ENCODE results near the gene TNRC18. TPM values are rescaled to one million over a fixed set of nuclear protein-coding genes. Genes with fewer than 3 reads are reported as not detected.

The TNRC18 gene
- total and polyA plus RNA-seq, 2 of the 8 experiments (the other 6 are each of a cell fraction or from before 2014, with no cell fraction given), result 1.7 to 8.6 TPM

GRCh38 chr7:5356751-5357119 is 66.9 kb downstream of the TNRC18 start:
- Histone ChIP-seq H3K18ac (ENCODE audit: extremely low read depth, low read length) (no peak overlapping the region), H2BK15ac (ENCODE audit: low read length) (no peak overlapping the region), H3K27me3 (replicated peaks in 1 of 4; ENCODE audit: control insufficient read depth in 3 of 4, extremely low read depth in 1 of 4, insufficient read depth in 3 of 4, low read length in 3 of 4) (peaks cover 8 to 17% (median 14%) of the 10 kb centered on the region in 4 experiments), H4K5ac (ENCODE audit: insufficient read length, low read depth, low read length) (no peak overlapping the region), H3K4me3 (ENCODE audit: extremely low read depth in 1 of 4, insufficient read depth in 2 of 4, low read depth in 3 of 4, low read length in 4 of 4) (no peak overlapping the region), H2BK120ac (replicated peaks; ENCODE audit: low read depth, low read length) (no peak overlapping the region), H3K23me2 (ENCODE audit: low read depth, low read length) (no peaks in the 10 kb centered on the region), H2AK5ac (ENCODE audit: low read depth, low read length) (no peak overlapping the region), H3K4me2 (ENCODE audit: insufficient read depth in 1 of 2, low read depth in 2 of 2, low read length in 2 of 2) (no peak overlapping the region), H2BK5ac (ENCODE audit: low read depth, low read length) (no peak overlapping the region), H4K8ac (ENCODE audit: extremely low read depth, insufficient read depth, low read length) (no peak overlapping the region), H3K9me3 (ENCODE audit: insufficient read depth in 2 of 2, low read depth in 1 of 2, low read length in 1 of 2) (peaks cover 0 to 7% of the 10 kb centered on the region in 2 experiments; a peak in 1 of 4 replicates), H3K36me3 (ENCODE audit: control insufficient read depth in 2 of 4, insufficient read depth in 4 of 4, low read length in 3 of 4) (no peaks in the 10 kb centered on the region), H3K56ac (replicated peaks; ENCODE audit: insufficient read length, low read depth, low read length) (no peak overlapping the region), H3K4ac (replicated peaks; ENCODE audit: insufficient read length, low read depth, low read length) (no peak overlapping the region), H4K20me1 (replicated peaks in 1 of 2; ENCODE audit: control insufficient read depth in 1 of 2, insufficient read depth in 2 of 2, low read length in 2 of 2) (peaks cover 5 to 6% of the 10 kb centered on the region in 2 experiments), H2BK20ac (ENCODE audit: low read length) (no peak overlapping the region), H3K79me1 (ENCODE audit: low read depth, low read length) (no peaks in the 10 kb centered on the region; the same call in 1 of the 2 replicates), H2BK12ac (ENCODE audit: low read depth, low read length) (no peak overlapping the region; the same call in 1 of the 2 replicates), H3K79me2 (ENCODE audit: control insufficient read depth in 1 of 2, insufficient read depth in 2 of 2, low read length in 2 of 2) (no peaks in the 10 kb centered on the region), H3K4me1 (replicated peaks in 1 of 4; ENCODE audit: control insufficient read depth in 3 of 4, insufficient read depth in 4 of 4, low read length in 3 of 4) (peaks cover 0 to 11% (median 6%) of the 10 kb centered on the region in 4 experiments; a peak in 6 of 7 replicates), H4K91ac (replicated peaks; ENCODE audit: insufficient read length, low read length) (no peak overlapping the region), H3K14ac (ENCODE audit: insufficient read length) (no peak overlapping the region), H3K27ac (ENCODE audit: low read depth, low read length) (no peak overlapping the region), H3K23ac (ENCODE audit: insufficient read length) (no peak overlapping the region), H2AFZ (ENCODE audit: low read length) (no peak overlapping the region), H3K9ac (replicated peaks in 1 of 4; ENCODE audit: extremely low read depth in 1 of 4, low read depth in 3 of 4, low read length in 3 of 4) (no peak overlapping the region)
- TF ChIP-seq BCL11A (IDR thresholded peaks at IDR 0.05; ENCODE audit: low read depth in 2 of 2, low read length in 2 of 2) (no peak), SP4 (IDR thresholded peaks at IDR 0.05; ENCODE audit: low read length) (no peak), FOSL1 (IDR thresholded peaks at IDR 0.05; ENCODE audit: insufficient read depth, low read depth, low read length) (no peak), USF2 (IDR thresholded peaks at IDR 0.05; ENCODE audit: low read length) (no peak), RAD21 (IDR thresholded peaks at IDR 0.05 in 1 of 2, conservative IDR thresholded peaks at IDR 0.05 in 1 of 2; ENCODE audit: low read depth in 2 of 2, low read length in 2 of 2) (no peak), TBP (IDR thresholded peaks at IDR 0.05; ENCODE audit: low read depth, low read length) (no peak), JUND (IDR thresholded peaks at IDR 0.05; ENCODE audit: low read length) (no peak)
- POLR2A ChIA-PET (ENCODE audit: partially characterized antibody), result interaction anchor here (1.1 to 2.2 kb wide), 3 partner anchors 12 to 116 kb away, joined by 3 to 6 read pairs (median 3); no protein-coding TSS in a partner anchor
- CTCF ChIA-PET (ENCODE audit: partially characterized antibody), result interaction anchor here (0.6 to 11.0 kb wide), 6 partner anchors 8 to 308 kb away, joined by 3 to 73 read pairs (median 3); no protein-coding TSS in a partner anchor
- no peak for DNase-seq (ENCODE audit: low read depth in 1 of 2, low spot score in 2 of 2)
- 98% methylated on average over 10 of the region's 16 CpGs; no CpG with 5 or more reads in 1 of the 2 experiments for WGBS, 2 experiments (ENCODE audit: extremely low coverage in 1 of 2, insufficient coverage in 1 of 2, insufficient read length in 1 of 2, insufficient replicate concordance in 2 of 2, low coverage in 1 of 2, low lambda C conversion rate in 2 of 2, missing lambda C conversion rate in 1 of 2)
- no peak for FAIRE-seq
